ENCODE results near the gene EFCAB12.
"Not testable (repeated sequence)": the region's sequence is repeated elsewhere in the genome, so short reads cannot be mapped to it uniquely, and the experiment has no call there.

EFCAB12 gene

DNA sequence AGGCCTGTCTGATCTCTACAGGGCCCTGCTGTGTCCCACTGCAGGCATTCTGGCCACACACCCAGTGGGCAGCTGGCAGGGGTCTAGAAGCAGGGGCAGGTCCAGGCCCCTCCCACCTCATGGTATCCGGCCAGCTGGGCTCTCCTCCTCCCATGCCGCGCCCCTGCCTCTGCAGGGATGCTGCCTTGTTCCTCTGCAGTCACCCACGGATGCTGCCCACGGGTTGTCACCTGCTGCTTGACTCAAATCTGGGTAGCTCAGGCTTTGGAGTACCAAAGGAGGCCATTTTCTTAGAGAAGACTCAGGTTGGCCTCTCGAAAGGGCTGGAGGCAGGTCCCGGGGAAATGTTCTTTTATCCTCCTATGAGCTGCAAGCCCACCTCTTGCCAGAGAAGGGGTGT, 25.0 kb downstream of the EFCAB12 start:
- DNase-seq (ENCODE audit: insufficient read length, low spot score) (no peak), FAIRE-seq (no peak)
- TF ChIP-seq, protein P1, sequence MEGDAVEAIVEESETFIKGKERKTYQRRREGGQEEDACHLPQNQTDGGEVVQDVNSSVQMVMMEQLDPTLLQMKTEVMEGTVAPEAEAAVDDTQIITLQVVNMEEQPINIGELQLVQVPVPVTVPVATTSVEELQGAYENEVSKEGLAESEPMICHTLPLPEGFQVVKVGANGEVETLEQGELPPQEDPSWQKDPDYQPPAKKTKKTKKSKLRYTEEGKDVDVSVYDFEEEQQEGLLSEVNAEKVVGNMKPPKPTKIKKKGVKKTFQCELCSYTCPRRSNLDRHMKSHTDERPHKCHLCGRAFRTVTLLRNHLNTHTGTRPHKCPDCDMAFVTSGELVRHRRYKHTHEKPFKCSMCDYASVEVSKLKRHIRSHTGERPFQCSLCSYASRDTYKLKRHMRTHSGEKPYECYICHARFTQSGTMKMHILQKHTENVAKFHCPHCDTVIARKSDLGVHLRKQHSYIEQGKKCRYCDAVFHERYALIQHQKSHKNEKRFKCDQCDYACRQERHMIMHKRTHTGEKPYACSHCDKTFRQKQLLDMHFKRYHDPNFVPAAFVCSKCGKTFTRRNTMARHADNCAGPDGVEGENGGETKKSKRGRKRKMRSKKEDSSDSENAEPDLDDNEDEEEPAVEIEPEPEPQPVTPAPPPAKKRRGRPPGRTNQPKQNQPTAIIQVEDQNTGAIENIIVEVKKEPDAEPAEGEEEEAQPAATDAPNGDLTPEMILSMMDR (IDR thresholded peaks at IDR 0.05; ENCODE audit: insufficient read depth, missing control alignments): no peak

DNA sequence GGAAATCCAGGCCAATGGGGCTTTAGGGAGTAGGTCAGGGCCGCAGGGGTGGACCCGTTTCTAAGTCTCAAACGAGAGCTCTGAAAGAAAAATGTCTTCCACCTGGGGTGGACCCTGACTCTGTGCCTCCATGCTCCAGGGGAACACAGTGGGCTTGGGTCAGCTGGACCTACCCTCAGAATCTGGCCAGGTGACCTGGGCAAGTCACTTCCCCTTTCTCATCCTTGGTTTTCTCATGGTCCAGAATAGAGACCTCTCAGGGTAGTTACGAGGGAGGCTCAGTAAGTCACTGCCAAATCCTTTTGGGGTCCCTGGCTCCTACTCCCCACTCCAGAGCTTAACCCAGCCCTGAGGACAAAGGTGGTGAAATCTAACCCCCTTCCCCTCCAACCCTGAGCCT, 25.8 kb downstream of the EFCAB12 start:
- FAIRE-seq (no peak), DNase-seq (ENCODE audit: insufficient read length, low spot score) (no peak)
- TF ChIP-seq, protein P1 (IDR thresholded peaks at IDR 0.05; ENCODE audit: insufficient read depth, missing control alignments): no peak

DNA sequence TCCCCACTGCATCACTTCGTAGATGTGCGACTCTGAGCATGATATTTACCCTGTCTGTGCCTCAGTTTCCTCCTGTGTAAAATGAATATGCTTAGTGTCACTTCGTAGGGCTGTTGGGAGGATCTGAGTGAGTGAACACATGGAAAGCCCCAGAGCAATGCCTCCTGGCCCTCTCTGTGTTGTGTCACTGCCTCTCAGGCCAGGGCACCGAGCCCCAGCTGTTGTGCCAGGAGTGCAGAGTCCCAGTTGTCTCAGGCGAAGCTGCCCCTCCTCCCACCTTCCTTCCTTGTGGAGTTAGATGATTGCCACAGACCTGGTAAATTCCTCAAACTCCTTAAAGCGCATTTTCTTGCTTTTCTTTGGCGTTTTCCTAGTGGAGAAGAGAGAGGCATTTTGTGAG, 26.2 kb downstream of the EFCAB12 start:
- FAIRE-seq (no peak), DNase-seq (ENCODE audit: insufficient read length, low spot score) (no peak)
- TF ChIP-seq, protein P1 (IDR thresholded peaks at IDR 0.05; ENCODE audit: insufficient read depth, missing control alignments): no peak

DNA sequence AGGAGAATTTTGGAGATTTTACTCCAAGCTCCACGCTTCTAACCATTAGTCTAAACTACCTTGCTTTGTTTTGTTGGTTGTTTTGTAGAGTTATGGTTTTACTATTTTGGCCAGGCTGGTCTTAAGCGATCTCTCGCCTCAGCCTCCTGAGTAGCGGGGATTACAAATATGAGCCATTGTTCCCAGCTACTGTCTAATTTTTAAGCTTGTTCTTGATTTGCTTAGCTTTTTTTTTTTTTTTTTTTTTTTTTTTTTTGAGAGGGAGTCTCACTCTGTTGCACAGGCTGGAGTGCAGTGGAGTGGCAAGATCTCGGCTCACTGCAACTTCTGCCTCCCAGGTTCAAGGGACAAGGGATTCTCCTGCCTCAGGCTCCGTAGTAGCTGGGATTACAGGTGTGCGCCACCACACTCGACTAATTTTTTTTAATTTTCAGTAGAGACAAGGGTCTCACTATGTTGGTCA, 28.5 kb downstream of the EFCAB12 start:
- FAIRE-seq: no peak
- TF ChIP-seq, protein P1 (IDR thresholded peaks at IDR 0.05; ENCODE audit: insufficient read depth, missing control alignments): no peak
- DNase-seq (ENCODE audit: insufficient read length, low spot score): no peak

DNA sequence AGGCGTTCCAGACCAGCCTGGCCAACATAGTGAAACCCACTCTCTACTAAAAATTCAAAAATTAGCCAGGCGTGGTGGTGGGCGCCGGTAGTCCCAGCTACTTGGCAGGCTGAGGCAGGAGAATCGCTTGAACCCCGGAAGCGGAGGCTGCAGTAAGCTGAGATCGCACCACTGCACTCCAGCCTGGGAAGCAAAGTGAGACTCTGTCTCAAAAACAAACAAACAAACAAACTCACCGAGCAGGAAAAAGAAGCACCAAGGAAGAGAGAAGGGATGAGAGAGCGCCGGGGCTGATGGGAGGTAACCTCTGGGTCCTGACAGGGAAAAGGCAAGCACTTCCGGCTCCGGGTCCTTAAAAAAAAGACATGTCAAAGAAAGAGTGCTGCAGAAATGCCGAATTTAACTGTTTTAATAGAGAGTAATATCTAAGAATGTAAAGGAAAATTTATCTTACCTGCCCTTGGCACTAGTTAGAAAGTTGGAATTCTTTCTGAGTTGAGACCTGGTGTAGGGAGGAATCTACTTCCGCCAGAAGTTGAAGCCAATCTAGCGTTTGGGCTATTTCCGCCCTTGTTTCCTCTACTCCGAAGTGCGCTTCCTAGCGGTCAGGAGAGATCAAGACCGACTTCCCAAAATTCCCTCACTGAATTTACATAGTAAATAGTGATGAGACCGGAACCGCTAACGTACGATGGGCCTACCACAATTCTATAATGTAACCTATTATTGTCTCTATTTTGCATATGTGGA, 29.1 kb downstream of the EFCAB12 start:
- TF ChIP-seq, protein P1 (IDR thresholded peaks at IDR 0.05; ENCODE audit: insufficient read depth, missing control alignments): peak; percentile 91
- FAIRE-seq (peak; percentile 61), DNase-seq (ENCODE audit: insufficient read length, low spot score) (peak; percentile 48)

DNA sequence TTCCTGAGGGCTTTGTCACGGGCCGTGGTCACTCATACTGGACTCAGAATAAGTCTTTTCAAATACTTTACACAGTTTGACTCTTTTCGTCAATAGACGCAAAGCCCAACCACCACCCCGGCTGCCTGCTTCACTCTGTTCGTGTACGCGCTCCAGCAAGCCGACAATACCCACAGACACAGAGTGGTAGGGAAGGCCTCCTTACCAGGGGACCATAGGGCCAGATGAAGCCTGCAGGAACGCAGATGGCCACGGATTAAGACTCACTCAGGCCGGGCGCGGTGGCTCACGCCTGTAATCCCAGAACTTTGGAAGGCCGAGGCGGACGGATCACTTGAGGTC, 29.7 kb downstream of the EFCAB12 start:
- no peak for FAIRE-seq
- no peak for DNase-seq (ENCODE audit: insufficient read length, low spot score)
- TF ChIP-seq, protein P1 (IDR thresholded peaks at IDR 0.05; ENCODE audit: insufficient read depth, missing control alignments): no peak

DNA sequence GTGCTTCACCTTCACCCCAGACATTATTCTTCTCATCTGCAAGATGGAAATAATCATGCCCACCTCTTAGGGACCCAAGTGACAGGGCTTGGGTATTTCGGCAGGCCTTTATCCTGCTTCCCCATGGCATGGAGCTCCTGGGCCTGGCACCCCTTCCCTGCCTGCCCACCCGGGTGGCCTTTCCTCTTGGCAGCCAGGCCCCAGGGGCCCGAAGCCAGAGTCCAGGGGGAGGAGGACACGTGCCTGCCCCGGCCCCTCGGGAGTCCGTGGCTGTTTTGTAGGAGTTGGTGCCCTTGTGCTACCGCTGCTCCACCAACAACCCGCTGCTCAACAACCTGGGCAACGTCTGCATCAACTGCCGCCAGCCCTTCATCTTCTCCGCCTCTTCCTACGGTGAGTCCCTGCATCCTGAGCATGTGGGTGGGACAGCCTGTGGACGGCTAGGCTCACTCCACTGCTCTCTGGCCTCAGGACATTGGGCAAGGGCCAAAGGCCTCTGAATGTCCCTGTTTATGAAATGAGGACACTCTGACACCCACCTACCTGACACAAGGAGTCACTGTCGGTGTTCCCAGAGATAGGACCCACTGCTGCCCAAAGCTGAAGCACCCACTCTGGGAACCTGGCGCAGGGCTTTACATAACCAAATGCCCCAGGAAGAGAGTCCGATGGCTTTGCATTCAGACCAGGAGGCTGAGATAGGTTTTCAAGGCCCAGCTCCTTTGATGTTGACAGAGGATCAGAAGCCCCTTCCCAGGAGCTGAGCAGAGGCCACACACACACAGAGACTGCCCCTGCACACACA, 34.5 kb downstream of the EFCAB12 start:
- not testable (repeated sequence) for FAIRE-seq; DNase-seq (ENCODE audit: insufficient read length, low spot score)

Data from D721Med (cell line).